ENCODE results near the gene KCNT2.
"Not testable (repeated sequence)": the region's sequence is repeated elsewhere in the genome, so short reads cannot be mapped to it uniquely, and the experiment has no call there.

Gene KCNT2

DNA sequence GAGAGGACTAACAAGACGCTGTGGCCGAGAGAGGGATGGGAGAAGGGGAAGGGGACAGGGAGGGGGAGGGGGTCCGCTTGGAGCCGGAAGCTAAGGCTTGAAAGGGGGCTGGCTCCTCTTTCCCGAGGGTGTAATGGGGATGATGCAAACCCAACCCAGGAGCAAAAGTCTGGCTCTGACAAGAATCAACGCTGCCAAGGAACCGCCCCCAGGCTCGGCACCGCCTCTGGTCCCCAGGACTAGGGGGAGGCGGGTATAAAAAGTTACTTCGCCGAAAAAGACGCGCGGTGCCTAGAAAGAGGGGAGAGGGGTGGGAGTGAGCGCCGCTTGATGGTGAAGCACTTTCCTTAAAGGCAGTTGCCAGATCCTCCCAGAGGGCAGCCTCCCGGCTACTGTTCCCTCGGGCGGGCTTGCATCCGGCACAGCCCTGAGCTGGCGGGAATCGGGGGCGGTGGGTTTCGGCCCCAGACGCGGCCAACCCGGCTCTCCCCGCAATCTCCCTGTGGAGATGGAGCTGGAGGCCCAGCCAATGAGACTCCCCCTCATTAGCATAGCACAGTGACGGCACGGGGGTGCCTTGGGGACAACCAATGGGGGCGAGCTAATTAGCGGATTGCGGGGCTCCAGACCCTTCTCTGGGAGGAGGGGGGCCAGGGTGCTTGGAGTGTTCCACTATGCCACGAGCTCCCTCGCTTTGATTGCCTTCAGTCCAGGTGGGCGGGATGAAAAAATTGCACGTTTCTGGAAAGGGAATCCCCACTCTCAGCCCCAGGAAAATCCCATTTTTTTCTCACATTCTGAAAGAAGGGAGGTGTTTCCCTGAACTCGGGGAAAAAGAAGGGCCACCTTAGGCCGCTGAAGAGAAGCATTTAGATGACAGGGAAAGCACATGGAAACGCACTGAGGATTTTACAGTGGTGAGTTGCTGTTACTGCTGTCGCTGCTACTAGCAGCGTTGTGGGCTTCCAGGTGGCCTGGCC lies at the start of gene KCNT2:
KCNT2 (minus strand) TSS at position 51 of the 980 bp plus-strand sequence. CDS start 131 bp downstream, outside the sequence.
- no peak for DNase-seq (ENCODE audit: low read depth in 1 of 2, low spot score in 1 of 2)

DNA sequence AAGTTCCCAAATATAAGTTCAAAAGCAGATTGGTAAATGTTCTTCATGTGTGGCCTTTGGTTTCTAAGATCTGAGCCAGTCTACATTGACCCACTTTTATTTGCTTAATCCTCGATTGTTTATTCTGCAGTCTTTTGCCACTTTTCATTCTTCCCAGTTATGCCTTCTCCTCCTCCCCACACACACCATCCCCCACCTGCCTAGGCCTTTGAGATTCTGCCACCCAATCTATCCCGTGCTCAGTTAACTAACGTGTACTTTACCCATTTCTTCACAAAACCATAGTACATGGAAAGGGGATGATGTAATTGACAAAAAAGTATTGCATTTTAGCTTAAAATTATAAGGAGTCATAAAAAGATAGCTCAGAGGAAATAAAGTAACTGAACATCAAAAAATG lies 47.3 kb upstream of the KCNT2 start:
- DNase-seq (ENCODE audit: low read depth in 1 of 2, low spot score in 1 of 2), result no peak

DNA sequence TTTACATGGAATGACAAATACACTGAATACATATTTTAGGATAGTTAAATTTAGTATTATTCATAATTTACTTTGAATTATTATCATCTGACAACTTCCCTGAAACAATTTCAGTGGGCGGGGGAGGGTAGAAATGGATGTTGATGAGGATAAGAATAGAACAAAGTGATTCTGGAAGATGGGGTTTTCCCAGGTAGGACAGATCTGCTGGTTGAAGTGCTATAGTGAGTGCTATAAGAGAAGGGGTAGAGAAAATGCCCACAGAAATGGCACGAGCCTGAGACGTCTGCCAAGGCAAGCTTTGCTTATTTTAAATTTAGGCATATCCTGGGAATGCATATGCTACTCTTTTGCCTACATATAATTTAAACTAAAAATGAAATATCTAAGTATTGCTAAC lies 46.8 kb upstream of the KCNT2 start:
- DNase-seq (ENCODE audit: low read depth in 1 of 2, low spot score in 1 of 2), result no peak

DNA sequence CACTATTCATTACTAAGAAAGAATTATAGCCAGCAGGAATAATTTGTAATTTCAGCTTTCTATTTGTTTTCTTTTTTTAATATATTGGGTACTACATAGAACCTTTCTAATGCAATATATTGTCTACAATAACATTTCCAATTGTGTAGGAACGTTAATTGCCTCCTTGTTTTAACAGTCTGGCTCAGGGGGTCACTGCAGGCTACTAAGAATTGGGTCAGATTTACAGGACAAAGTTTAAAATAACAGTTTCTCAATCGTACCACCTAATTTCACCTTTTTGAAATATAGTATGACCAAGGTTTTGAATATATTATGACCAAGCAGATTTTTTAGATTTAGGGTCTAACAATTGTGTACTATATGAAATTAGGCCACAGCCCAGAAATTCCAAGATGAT lies 46.0 kb upstream of the KCNT2 start:
- no peak for DNase-seq (ENCODE audit: low read depth in 1 of 2, low spot score in 1 of 2)

DNA sequence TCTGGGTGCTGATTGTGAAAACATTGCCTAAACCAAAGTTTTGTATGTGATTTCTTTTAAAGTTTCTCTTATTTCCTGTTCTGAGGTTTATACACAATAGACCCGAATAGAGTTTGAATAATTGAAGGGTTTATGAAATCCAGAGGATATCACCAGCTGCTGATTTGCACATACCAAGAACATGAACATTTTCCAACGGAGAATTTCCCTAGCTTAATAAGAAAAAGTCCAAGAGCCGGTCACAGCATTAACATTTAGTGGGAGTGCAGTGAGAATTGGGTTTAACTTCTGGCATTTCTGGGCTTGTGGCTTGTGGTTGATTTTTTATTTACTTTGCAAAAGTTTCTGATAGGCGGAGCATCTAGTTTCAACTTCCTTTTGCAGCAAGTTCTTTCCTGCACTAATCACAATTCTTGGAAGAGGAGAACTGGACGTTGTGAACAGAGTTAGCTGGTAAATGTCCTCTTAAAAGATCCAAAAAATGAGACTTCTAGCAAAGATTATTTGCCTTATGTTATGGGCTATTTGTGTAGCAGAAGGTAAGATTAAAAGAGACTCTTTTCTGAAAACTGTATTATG lies 43.5 kb upstream of the KCNT2 start, which contains the start of gene CFH:
CFH (plus strand) TSS at position 407 of the 579 bp plus-strand sequence; CDS start at position 482, 75 bp downstream.
- DNase-seq (ENCODE audit: low read depth in 1 of 2, low spot score in 1 of 2), result no peak

DNA sequence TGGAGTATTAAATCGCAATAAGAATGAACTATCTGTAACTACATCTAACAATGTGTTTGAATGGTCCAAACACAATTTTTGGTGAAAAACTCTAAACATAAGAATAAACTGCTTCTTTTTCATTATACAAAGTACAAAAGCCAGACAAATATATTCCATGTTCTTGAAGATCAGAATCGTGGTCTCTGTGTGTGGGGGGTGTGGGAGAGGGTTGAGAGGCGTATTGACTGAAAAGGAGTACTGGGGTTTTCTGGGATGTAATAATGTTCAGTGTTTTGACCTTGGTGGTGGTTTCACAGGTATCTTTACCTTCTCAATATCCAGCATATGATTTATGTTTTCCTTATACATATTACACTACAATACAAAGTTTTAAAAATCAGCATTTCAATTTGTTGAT lies 42.8 kb upstream of the KCNT2 start:
- DNase-seq (ENCODE audit: low read depth in 1 of 2, low spot score in 1 of 2), result no peak

DNA sequence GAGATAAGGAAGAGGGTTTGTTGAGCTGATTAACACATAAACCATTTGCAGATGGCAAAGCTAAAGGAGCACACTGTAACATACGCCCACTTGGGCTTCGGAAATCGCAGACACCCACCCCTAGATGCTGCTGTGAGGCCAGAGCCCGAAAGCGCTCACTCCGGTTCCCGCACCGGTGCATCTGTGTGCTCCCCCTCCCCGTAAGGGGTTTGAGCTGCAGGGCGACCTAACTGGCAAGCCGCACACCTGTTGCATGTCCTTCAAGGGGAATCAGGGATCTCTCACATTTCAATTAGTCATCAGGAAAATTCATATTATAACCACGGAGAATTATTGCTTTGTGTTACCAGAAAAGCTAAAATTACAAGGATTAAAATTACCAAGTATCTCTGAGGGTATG lies 42.2 kb upstream of the KCNT2 start:
- DNase-seq (ENCODE audit: low read depth in 1 of 2, low spot score in 1 of 2), result no peak

DNA sequence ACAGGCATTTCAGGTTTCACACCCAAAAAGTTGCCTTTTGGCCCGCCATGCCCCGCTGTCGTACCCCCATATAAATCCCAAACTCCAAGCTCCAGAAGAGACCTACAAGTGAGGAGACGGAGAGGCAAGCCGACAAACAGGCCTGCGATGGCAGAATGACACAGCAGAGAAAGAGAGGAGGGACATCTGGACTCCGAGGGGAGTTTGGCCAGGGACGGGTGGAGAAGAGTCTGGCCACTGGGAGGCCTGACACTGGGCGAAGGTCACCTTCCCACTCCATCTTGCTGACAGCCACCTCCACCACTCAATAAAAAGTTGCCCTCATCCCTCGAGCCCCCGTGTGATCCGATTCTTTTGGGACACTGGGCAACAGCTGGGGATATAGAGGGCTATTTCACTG lies 41.8 kb upstream of the KCNT2 start:
- DNase-seq (ENCODE audit: low read depth in 1 of 2, low spot score in 1 of 2), result no peak

DNA sequence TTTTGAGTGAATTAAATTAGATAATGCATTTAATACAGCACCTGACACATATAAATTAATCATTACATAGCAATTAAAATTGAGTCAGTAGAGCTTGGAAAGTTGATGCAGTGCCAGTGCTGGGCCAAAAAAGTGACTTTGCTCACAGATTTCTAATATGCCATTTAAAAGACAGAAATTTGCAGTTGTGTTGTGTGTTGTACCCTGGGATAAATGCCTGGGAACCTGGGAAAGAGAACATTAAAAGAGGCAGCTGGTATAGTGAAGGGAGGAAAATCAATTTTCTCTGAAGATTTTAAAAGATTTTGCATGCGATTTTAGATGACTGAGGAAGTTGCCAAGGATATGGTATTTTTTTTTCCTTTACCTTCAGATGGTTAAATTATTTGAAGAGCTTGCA lies 32.7 kb upstream of the KCNT2 start:
- no peak for DNase-seq (ENCODE audit: low read depth in 1 of 2, low spot score in 1 of 2)

DNA sequence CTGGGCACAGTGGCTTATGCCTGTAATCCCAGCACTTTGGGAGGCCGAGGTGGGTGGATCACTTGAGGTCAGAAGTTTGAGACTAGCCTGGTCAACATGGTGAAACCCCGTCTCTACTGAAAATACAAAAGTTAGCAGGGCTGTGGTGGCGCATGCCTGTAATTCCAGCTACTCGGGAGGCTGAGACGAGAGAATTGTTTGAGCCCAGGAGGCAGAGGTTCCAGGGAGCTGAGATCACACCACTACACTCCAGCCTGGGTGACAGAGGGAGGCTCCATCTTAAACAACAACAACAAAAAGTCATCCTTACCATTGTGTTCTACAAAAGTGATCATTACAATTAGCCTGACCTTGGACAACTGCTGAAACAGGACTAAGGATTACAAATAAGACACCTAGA lies 31.1 kb upstream of the KCNT2 start:
- DNase-seq (ENCODE audit: low read depth in 1 of 2, low spot score in 1 of 2), result not testable (repeated sequence)

DNA sequence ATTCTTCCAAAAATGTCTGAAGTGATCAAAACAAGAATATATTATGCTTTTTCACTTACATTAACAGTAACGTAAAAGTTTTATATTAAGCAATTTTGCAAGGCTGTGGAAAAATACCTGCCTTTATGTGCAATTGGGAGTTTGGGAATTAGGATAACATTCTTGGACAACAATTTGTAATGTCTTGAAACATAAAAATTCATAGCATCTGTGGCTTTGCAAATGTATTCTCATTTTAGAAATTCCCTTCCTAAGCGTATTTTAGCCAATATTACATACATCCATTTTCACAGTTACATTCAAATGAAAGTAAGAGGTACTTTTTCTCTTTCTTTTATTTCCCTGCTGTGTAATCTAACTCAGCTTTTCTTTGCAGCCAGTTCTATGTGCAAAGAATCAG lies 30.2 kb upstream of the KCNT2 start:
- DNase-seq (ENCODE audit: low read depth in 1 of 2, low spot score in 1 of 2), result no peak

DNA sequence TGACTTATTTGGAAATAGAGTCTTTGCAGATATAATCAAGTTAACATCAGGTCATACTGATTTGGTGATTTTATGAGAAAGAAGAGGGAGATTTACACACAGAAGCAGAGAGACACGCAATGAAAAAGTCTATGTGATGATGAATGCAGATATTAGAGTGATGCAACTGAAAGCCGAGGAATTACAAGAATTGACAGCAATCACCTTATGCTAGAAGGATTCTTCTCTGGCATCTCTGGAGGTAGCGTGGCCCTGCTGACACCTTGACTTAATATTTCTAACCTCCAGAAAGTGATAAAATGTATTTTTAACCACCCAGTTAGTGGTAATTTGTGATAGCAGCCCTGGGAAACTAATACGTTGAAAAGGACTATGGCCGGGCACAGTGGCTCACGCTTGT lies 29.4 kb upstream of the KCNT2 start:
- no peak for DNase-seq (ENCODE audit: low read depth in 1 of 2, low spot score in 1 of 2)

DNA sequence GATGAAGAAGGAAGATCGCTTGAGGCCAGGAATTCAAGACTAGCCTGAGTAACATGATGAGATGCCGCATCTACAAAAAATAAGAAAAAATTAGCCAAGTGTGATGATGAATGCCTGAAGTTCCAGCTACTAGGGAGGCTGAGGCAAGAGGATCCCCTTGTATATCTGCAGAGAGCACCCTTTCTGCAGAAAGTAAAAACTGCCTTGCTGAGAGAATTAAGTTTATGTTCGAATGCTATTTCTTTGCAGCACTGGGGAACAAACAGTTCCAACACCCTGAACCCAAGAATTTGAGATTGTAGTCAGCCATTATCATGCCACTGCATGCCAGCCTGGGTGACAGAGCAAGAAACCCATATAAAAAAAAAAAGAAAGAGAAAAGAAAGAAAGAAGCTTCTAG lies 20.6 kb upstream of the KCNT2 start:
- DNase-seq (ENCODE audit: low read depth in 1 of 2, low spot score in 1 of 2), result no peak

DNA sequence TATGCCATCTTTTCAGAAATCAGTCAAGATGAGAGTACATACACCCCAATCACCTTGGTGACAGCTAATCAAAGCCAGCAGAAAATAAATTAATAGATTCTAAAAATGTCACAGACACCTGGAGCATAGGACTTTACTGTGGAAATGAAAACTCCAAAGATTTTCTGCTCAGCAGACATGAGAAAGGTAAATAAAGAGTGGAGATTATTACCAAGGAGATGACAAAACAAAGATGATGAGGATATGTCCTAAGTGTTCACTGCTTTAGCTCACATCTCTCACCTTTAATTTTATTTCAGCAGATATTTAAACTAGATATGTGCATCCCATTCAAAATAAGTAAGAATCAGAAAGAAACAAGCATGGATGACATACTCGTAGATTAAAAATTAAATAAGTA lies 14.8 kb upstream of the KCNT2 start:
- DNase-seq (ENCODE audit: low read depth in 1 of 2, low spot score in 1 of 2), result no peak

DNA sequence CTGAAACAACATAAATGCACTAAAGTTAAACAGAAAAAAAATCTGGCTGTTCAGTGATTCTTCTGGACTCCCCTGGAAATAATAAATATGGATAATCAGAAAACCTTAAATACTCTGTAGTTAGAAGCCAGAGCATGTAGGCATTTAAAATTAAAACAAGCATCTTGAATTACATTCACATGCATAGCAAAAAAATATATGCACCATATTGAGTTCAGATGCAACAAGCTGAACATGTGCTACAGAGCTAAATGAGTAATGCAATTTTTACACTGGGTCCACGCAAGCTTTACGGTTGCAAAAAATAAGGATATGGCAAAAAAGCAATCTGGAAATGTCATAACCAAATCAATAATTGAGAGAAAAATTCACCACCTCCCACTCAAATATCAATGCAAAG lies 11.5 kb upstream of the KCNT2 start:
- no peak for DNase-seq (ENCODE audit: low read depth in 1 of 2, low spot score in 1 of 2)

DNA sequence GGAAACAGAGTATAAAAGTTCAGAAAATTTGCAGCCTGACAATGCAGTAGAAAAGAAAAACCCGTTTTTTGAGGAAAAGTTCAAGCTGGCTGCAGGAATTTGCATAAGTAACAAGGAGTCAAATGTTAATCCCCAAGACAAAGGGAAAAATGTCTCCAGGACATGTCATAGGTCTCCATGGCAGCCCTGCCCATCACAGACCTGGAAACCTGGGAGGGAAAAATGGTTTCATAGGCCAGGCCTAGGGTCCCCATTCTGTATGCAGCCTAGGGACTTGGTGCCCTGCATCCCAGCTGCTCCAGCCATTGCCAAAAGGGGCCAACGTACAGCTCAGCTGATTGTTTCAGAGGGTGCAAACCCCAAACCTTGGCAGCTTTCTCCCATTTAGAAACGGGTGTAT lies 3.6 kb upstream of the KCNT2 start:
- DNase-seq (ENCODE audit: low read depth in 1 of 2, low spot score in 1 of 2), result no peak

DNA sequence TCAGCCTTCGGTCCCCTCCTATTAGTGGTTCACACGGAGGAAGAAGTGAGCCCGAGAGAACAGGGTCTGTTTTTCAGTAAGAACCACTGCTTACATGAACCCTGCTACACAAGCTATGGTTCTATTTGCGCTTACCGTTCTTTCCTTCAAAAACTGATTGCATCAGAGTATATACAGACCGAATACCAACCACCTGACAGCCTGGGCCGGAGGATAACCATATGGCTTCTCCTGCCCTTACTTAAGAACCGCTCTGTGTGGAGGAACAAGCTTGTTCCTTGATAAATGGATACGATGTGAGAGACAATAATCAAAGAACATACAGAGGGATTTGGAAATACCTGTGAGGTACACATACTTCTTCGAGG lies 1.1 kb upstream of the KCNT2 start:
- no peak for DNase-seq (ENCODE audit: low read depth in 1 of 2, low spot score in 1 of 2)

DNA sequence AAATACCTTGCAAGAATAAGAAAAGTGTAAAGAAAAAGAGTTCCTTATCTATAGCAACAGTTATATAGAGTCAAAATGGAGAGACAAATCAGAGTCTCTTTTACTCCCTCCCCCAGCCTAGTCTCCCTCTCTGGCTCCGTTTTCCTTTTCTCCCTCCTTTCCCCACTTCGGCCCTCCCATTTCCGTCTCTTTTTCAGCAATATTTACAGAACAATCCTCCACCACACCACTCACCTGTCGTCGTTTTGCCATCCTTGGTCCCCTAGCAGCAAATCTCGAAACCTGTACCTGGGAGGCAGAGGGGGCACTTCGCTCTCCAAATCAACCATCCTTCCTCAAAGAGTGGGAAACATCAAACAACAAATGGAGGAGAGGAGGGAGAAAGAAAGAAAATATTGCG lies 259 bp downstream of the KCNT2 start:
- DNase-seq (ENCODE audit: low read depth in 1 of 2, low spot score in 1 of 2), result no peak

DNA sequence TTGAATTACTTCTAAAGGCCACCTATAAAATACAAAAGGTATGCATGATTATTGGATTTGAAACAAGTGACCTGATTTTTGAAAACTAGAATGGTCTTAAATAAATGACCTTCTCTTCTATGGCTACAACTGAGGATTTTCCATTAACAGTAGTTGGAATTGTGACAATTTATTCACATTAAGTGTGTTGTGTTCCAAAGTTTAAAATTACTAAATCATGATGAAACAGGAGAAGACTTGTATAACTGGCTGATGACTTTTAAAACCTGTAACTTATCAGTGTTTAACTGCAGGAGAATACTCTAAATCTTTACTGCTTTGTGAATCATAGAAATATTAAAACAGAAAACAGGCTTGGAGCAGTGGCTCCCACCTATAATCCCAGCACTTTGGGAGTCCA lies 4.6 kb downstream of the KCNT2 start:
- DNase-seq (ENCODE audit: low read depth in 1 of 2, low spot score in 1 of 2), result no peak

DNA sequence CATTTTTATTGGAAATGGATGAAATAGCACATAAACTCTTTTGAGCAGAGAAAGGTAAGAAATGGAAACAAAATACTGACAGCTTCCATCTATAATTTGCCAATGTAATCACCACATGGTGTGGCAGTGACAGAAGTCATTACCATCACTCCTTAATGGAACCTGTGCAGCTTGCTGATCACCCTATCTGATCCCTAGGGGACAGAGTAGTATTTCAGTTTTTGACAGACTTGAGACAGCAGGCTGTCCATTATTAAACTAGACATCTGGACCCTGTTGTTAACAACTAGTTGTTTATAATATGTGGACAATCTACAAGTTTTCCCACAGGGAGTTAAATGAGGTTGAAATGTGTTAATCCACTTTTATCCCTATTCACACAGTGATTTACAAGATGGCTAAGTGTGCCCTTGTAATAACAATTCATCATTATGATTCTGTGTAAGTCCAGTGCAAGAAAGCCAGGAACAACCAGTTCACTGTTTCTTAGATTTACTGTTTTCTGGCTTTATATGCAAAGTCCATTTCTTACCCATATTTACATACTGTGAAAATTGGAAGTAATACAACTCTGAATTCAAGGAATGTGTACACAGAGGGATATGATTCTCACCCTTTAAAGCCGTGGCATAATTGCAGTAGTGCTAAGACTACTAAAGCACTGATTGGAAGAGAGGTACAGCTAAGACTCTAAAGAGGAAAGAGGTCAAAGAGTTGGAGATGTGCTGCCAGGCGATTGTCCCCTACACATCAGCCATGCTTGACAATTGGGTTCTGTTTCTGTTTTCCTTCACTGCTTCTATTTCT lies 9.1 kb downstream of the KCNT2 start:
- DNase-seq (ENCODE audit: low read depth in 1 of 2, low spot score in 1 of 2), result no peak

DNA sequence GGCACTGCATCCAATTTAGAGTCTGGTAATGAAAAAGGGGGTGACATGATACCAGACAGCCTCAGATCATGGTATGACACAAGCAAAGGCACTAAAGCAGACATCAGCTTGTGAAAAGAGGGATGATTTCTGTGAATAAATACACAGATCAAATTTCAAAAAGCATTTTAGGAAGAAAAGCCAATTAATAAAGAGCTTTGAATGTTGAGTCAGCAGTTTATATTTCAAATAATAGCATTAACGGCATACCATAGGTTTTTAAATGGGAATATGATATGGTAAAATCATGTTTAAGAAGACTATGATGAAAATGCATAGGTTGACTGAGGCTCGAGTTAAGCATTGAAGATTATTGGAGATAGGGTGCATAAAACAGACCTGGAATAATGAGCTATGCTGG lies 13.5 kb downstream of the KCNT2 start:
- DNase-seq (ENCODE audit: low read depth in 1 of 2, low spot score in 1 of 2), result no peak

DNA sequence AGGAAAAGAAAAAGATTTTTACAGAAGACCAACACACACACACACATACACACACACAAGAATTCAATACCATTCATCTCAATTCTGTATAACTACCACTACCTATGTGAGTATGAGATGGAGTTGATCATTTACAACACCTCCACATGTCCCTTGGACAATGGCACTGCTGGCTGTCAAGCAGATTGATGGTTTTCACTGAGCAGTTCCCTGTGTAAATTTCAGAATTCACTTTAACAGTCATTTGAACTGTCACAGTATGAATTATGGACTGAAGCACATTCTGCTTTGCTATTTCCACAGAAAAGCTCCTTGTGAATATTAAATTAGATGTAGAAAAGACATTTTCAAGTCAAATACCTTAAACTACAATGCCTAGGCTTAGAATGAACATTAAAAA lies 14.3 kb downstream of the KCNT2 start:
- DNase-seq (ENCODE audit: low read depth in 1 of 2, low spot score in 1 of 2), result no peak
